AG04450 (cell line): ENCODE results near the gene MUCL3. TPM values are rescaled to one million over a fixed set of nuclear protein-coding genes. Genes with fewer than 3 reads are reported as not detected.
A peak's percentile ranks its signal among the peaks of the same experiment; 100 is the strongest.
"Not testable (repeated sequence)": the region's sequence is repeated elsewhere in the genome, so short reads cannot be mapped to it uniquely, and the experiment has no call there.

Experiments used
- CTCF ChIA-PET: fragments of 300-600, 350-600 bp; formaldehyde crosslinking; extraction: SDS; loops from one replicate; lab custom pipeline; 2022; ENCODE audit warnings: antibody characterized with exemption, inconsistent platforms; lab: Charles Lee
- POLR2A ChIA-PET: fragments of 350-600 bp; formaldehyde crosslinking; extraction: SDS; loops from one replicate; lab custom pipeline; 2021; ENCODE audit warnings: antibody characterized with exemption, inconsistent platforms; lab: Yijun Ruan, JAX
- DNase-seq: peaks from one replicate; pipeline ENCODE4 v3.0.0-alpha.2; 2011; ENCODE audit warnings: low read depth, low spot score
- H3K27ac ChIP-seq: one replicate; pipeline ENCODE4 v1.5.1; 2012; ENCODE audit warnings: low read depth, low read length, control low read depth
- H3K27me3 ChIP-seq: one replicate; pipeline ENCODE4 v1.6.0; 2012; ENCODE audit warnings: low read length; ENCODE audit not compliant: control insufficient read depth, insufficient read depth
- H3K4me3 ChIP-seq: 2 replicates; pipeline ENCODE4 v1.5.1; 2011; ENCODE audit warnings: mild to moderate bottlenecking, low read depth, low read length, control low read depth
- H3K9me3 ChIP-seq: 2 replicates; pipeline ENCODE4 v1.5.1; 2012; ENCODE audit warnings: low read length; ENCODE audit not compliant: control insufficient read depth, insufficient read depth
- CTCF ChIP-seq: IDR thresholded peaks from 2 replicates; pipeline ENCODE4 v1.5.1; 2011; ENCODE audit warnings: low read depth, low read length, control low read depth, inconsistent platforms
- polyA plus RNA-seq: library from polyadenylated mRNA; depleted of rRNA; stranded (reverse); fragments of >200 nt; gene quantifications from 2 replicates; pipeline ENCODE4 v1.2.3, GENCODE V29; 2011

The MUCL3 gene
- polyA plus RNA-seq, 1 experiment: not detected

DNA sequence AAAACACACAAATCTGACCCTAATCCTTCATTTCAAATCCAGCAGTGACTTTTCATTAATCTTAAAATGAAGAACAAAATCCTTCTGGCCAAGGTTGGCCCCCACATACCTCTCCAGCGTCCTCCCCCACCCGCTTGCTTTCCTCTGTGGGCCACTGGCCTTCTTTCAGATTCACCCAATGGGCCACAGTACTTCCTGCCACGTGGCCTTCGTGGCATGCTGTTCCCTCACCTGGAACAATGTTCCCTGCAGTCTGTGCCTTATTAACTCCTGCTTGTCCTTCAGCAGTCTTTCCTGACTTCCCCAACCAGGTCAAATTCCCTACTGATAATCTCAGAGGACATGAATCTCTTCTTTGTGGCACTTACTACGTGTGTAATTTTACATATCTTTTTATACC lies 38.1 kb upstream of the MUCL3 start:
- POLR2A ChIA-PET: no interaction called here
- H3K27ac ChIP-seq: no peak overlapping the region
- no peak overlapping the region for H3K4me3 ChIP-seq
- no peaks in the 10 kb centered on the region for H3K9me3 ChIP-seq
- TF ChIP-seq CTCF: no peak
- no peak for DNase-seq
- CTCF ChIA-PET: no interaction called here
- H3K27me3 ChIP-seq: no peaks in the 10 kb centered on the region

DNA sequence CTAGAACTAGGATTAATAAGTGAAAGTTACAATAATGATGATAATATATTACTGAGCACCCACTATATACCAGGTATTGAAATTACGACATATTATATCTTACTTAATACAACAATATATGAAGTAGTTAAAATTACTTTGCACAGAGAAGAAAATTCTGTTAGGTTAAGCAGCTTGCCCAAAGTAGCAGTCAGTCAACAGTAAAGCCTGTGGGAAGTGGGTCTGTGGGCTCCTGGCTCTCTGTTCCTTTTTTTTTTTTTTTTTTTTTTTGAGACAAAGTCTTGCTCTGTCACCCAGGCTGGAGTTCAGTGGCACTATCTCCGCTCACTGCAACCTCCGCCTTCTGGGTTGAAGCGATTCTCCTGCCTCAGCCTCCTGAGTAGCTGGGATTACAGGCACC lies 37.5 kb upstream of the MUCL3 start:
- ChIA-PET CTCF (interaction anchor here (1.1 to 3.7 kb wide), 2 partner anchors 12 to 176 kb away, joined by 3 to 19 read pairs; partner anchors contain the start of gene VARS2), POLR2A (no interaction called here)
- Histone ChIP-seq H3K27me3 (no peaks in the 10 kb centered on the region), H3K27ac (no peak overlapping the region), H3K4me3 (no peak overlapping the region), H3K9me3 (no peaks in the 10 kb centered on the region)
- DNase-seq: no peak
- TF ChIP-seq CTCF: no peak

DNA sequence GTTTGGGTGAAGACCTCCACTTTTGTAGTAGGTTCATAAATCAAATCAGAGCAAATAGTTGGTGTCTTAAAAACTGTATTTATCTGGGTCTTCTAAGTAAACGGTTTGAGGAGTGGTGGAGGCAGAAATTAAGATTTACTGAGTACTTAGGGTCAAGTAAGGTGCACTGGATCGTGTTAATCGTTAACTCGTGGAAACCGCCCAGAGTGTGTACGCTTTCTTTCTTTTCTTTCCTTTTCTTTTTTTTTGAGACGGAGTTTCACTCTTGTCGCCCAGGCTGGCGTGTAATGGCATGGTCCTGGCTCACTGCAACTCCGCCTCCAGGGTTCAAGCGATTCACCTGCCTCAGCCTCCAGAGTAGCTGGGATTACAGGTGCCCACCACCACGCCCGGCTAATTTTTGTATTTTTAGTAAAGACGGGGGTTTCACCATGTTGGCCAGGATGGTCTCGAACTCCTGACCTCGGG lies 33.4 kb upstream of the MUCL3 start:
- POLR2A ChIA-PET: interaction anchor here (0.5 to 1.0 kb wide), 7 partner anchors 11 to 289 kb away, joined by 3 to 18 read pairs (median 3); partner anchors contain the start of gene FLOT1
- not testable (repeated sequence) for DNase-seq, H3K27ac ChIP-seq, H3K9me3 ChIP-seq, H3K27me3 ChIP-seq
- peak overlapping the region; percentile 60 for H3K4me3 ChIP-seq
- CTCF ChIA-PET: interaction anchor here (0.5 to 1.6 kb wide), 4 partner anchors 67 to 172 kb away, joined by 3 to 5 read pairs (median 3); no protein-coding TSS in a partner anchor

DNA sequence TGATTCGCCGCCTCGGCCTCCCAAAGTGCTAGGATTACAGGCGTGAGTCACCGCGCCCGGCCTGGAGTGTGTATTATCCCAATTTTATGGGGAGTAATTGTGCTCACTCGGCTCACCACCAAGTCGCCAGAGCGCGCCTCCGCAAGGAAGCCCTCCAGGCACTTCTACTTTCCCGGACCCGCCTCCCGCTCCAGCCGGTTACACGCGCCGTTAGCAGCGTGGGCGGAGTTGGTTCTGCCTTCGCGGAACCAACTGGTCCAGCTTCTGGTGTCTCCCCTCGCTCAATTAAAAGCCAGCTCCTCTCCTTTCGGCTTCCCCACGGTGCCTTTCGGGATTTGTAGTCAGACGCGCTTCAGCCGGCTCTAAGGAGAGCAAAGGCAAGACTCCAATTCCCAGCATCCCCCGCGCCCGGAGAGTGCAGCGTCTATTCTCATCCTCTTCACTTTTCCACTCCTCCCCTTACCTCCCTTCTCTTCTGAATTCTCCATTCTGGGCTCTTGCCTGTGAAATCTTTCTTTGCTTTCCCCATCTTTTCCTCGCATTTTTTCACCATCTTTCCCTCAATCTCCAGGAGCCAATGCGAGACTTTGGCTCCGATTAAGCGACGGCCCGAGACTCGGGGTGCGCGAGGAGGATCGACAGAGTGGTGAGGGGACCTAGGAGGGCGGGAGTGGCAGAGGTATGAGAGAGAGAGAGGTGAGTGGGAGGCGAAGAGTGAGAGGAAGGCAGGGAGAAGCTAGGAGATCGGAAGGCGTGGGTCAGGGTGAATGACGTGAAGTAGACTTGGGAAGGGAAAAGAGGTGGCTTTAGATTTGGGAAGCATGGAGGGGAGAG lies 32.8 kb upstream of the MUCL3 start, which contains the start of gene GTF2H4:
Gene GTF2H4 (plus strand): TSS at position 450 of the 834 bp plus-strand sequence.
- ChIA-PET CTCF (interaction anchor here (0.5 to 1.6 kb wide), 5 partner anchors 68 to 179 kb away, joined by 3 to 5 read pairs (median 3); no protein-coding TSS in a partner anchor), POLR2A (interaction anchor here (0.5 to 1.0 kb wide), 6 partner anchors 12 to 290 kb away, joined by 3 to 18 read pairs (median 4); partner anchors contain the start of gene FLOT1)
- no peaks in the 10 kb centered on the region for H3K9me3 ChIP-seq
- no peaks in the 10 kb centered on the region for H3K27me3 ChIP-seq
- TF ChIP-seq CTCF: no peak
- peak within 1 kb of the TSS; percentile 90 for H3K4me3 ChIP-seq
- peak; percentile 96 for DNase-seq
- peak within 1 kb of the TSS; percentile 47 for H3K27ac ChIP-seq

GRCh38 chr6:30908700-30909099 lies 32.1 kb upstream of the MUCL3 start:
- ChIA-PET CTCF (interaction anchor here (0.6 to 1.6 kb wide), 6 partner anchors 80 to 179 kb away, joined by 3 to 5 read pairs (median 3); no protein-coding TSS in a partner anchor), POLR2A (no interaction called here)
- no peak for DNase-seq
- no peak for TF ChIP-seq CTCF
- H3K27me3 ChIP-seq: no peaks in the 10 kb centered on the region
- H3K27ac ChIP-seq: peak overlapping the region; percentile 31
- H3K4me3 ChIP-seq: peak overlapping the region; percentile 90
- H3K9me3 ChIP-seq: no peaks in the 10 kb centered on the region

DNA sequence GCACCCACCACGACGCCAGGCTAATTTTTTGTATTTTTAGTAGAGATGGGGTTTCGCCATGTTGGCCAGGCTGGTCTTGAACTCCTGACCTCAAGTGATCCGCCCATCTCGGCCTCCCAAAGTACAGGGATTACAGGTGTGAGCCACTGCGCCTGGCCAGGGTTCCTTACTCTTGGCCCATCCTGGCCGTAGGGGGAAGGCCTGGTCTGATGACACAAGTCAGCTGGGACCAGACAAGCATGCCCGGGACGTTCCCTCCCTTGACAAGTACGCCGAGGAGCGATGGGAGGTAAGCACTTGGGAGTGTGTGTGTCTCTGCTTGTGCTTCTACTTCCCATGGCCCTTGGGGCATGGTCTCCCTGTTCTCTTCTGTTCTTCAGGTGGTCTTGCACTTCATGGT lies 30.3 kb upstream of the MUCL3 start:
- DNase-seq, H3K27me3 ChIP-seq, H3K27ac ChIP-seq, H3K9me3 ChIP-seq, POLR2A ChIA-PET, H3K4me3 ChIP-seq: not testable (repeated sequence)
- CTCF ChIA-PET: interaction anchor here (1.0 kb wide), 1 partner anchor 159 kb away, joined by 5 read pairs; no protein-coding TSS in a partner anchor
